ENCODE measurements around the gene NANOS2.

NANOS2 gene

GRCh38 chr19:45934551-45935230, 20.1 kb upstream of the NANOS2 start:
- no peaks in the 10 kb centered on the region for H3K4me1 ChIP-seq (ENCODE audit: control insufficient read depth, insufficient read depth, low read depth, low read length)
- no peak overlapping the region for H2BK5ac ChIP-seq (ENCODE audit: low read depth, low read length, poor library complexity, severe bottlenecking)
- no peak overlapping the region for H3K9ac ChIP-seq (ENCODE audit: low read length)
- H3K23ac ChIP-seq (ENCODE audit: low read length in 2 of 2), result no peak overlapping the region
- H3K18ac ChIP-seq (ENCODE audit: low read depth in 1 of 2, low read length in 2 of 2), result no peak overlapping the region
- no peak overlapping the region for H4K91ac ChIP-seq (ENCODE audit: low read length)
- no peak overlapping the region for H2AK5ac ChIP-seq (ENCODE audit: low read length, severe bottlenecking)
- H3K9me3 ChIP-seq (ENCODE audit: control insufficient read depth, low read length), result peaks cover 2% of the 10 kb centered on the region
- H3K4me2 ChIP-seq (ENCODE audit: low read length, poor library complexity, severe bottlenecking), result no peak overlapping the region
- no peak overlapping the region for H2AFZ ChIP-seq (ENCODE audit: low read depth, low read length)
- H3K14ac ChIP-seq (ENCODE audit: low read length in 2 of 2), result no peak overlapping the region
- no peak overlapping the region for H3K4me3 ChIP-seq (ENCODE audit: insufficient read depth in 1 of 2, low read depth in 1 of 2, low read length in 2 of 2)
- no peak overlapping the region for H2BK15ac ChIP-seq (ENCODE audit: low read depth, poor library complexity, severe bottlenecking)
- H3K27me3 ChIP-seq (ENCODE audit: control insufficient read depth in 1 of 2, insufficient read depth in 1 of 2, low read length in 2 of 2), result peaks cover 45 to 67% of the 10 kb centered on the region in 2 experiments
- 36% methylated on average over 15 of the region's 19 CpGs for WGBS
- no peak overlapping the region for H2BK12ac ChIP-seq (ENCODE audit: low read length in 2 of 2)
- H3K79me1 ChIP-seq (replicated peaks; ENCODE audit: low read length, poor library complexity, severe bottlenecking), result no peaks in the 10 kb centered on the region
- no peak overlapping the region for H4K8ac ChIP-seq (ENCODE audit: low read length)
- H2BK120ac ChIP-seq (ENCODE audit: low read depth, low read length), result no peak overlapping the region
- no peak for DNase-seq
- no peak overlapping the region for H3K27ac ChIP-seq (ENCODE audit: low read length, poor library complexity, severe bottlenecking)
- no peak overlapping the region for H3K4ac ChIP-seq (ENCODE audit: low read depth in 1 of 2, low read length in 2 of 2)
- H3K36me3 ChIP-seq (ENCODE audit: control insufficient read depth in 1 of 2, insufficient read depth in 2 of 2, low read depth in 1 of 2, low read length in 2 of 2), result no peaks in the 10 kb centered on the region

GRCh38 chr19:45933759-45934158, 19.2 kb upstream of the NANOS2 start:
- no peak overlapping the region for H2AK5ac ChIP-seq (ENCODE audit: low read length, severe bottlenecking)
- no peaks in the 10 kb centered on the region for H3K79me1 ChIP-seq (replicated peaks; ENCODE audit: low read length, poor library complexity, severe bottlenecking)
- H3K14ac ChIP-seq (ENCODE audit: low read length in 2 of 2), result no peak overlapping the region
- no peak overlapping the region for H3K4ac ChIP-seq (ENCODE audit: low read depth in 1 of 2, low read length in 2 of 2)
- H3K27ac ChIP-seq (ENCODE audit: low read length, poor library complexity, severe bottlenecking), result no peak overlapping the region
- no peak overlapping the region for H2BK12ac ChIP-seq (ENCODE audit: low read length in 2 of 2)
- no peak overlapping the region for H4K8ac ChIP-seq (ENCODE audit: low read length)
- no peak overlapping the region for H3K4me2 ChIP-seq (ENCODE audit: low read length, poor library complexity, severe bottlenecking)
- H3K23ac ChIP-seq (ENCODE audit: low read length in 2 of 2), result no peak overlapping the region
- H3K4me1 ChIP-seq (ENCODE audit: control insufficient read depth, insufficient read depth, low read depth, low read length), result no peaks in the 10 kb centered on the region
- H3K9ac ChIP-seq (ENCODE audit: low read length), result no peak overlapping the region
- H2AFZ ChIP-seq (ENCODE audit: low read depth, low read length), result no peak overlapping the region
- H2BK15ac ChIP-seq (ENCODE audit: low read depth, poor library complexity, severe bottlenecking), result no peak overlapping the region
- no peak overlapping the region for H3K18ac ChIP-seq (ENCODE audit: low read depth in 1 of 2, low read length in 2 of 2)
- peaks cover 50 to 66% of the 10 kb centered on the region in 2 experiments for H3K27me3 ChIP-seq (ENCODE audit: control insufficient read depth in 1 of 2, insufficient read depth in 1 of 2, low read length in 2 of 2)
- no peak overlapping the region for H4K91ac ChIP-seq (ENCODE audit: low read length)
- WGBS, result 79% methylated on average over 9 of the region's 9 CpGs
- no peak overlapping the region for H2BK120ac ChIP-seq (ENCODE audit: low read depth, low read length)
- no peaks in the 10 kb centered on the region for H3K36me3 ChIP-seq (ENCODE audit: control insufficient read depth in 1 of 2, insufficient read depth in 2 of 2, low read depth in 1 of 2, low read length in 2 of 2)
- peaks cover 2% of the 10 kb centered on the region for H3K9me3 ChIP-seq (ENCODE audit: control insufficient read depth, low read length)
- no peak for DNase-seq
- no peak overlapping the region for H3K4me3 ChIP-seq (ENCODE audit: insufficient read depth in 1 of 2, low read depth in 1 of 2, low read length in 2 of 2)
- H2BK5ac ChIP-seq (ENCODE audit: low read depth, low read length, poor library complexity, severe bottlenecking), result no peak overlapping the region

GRCh38 chr19:45931055-45931454, 16.5 kb upstream of the NANOS2 start:
- H2BK5ac ChIP-seq (ENCODE audit: low read depth, low read length, poor library complexity, severe bottlenecking), result no peak overlapping the region
- H3K9ac ChIP-seq (ENCODE audit: low read length), result no peak overlapping the region
- H3K23ac ChIP-seq (ENCODE audit: low read length in 2 of 2), result no peak overlapping the region
- H3K27ac ChIP-seq (ENCODE audit: low read length, poor library complexity, severe bottlenecking), result no peak overlapping the region
- H3K14ac ChIP-seq (ENCODE audit: low read length in 2 of 2), result no peak overlapping the region
- no peak overlapping the region for H2AFZ ChIP-seq (ENCODE audit: low read depth, low read length)
- no peak overlapping the region for H2BK12ac ChIP-seq (ENCODE audit: low read length in 2 of 2)
- H3K79me1 ChIP-seq (replicated peaks; ENCODE audit: low read length, poor library complexity, severe bottlenecking), result no peaks in the 10 kb centered on the region
- no peak overlapping the region for H2BK120ac ChIP-seq (ENCODE audit: low read depth, low read length)
- H2BK15ac ChIP-seq (ENCODE audit: low read depth, poor library complexity, severe bottlenecking), result no peak overlapping the region
- H3K4me1 ChIP-seq (ENCODE audit: control insufficient read depth, insufficient read depth, low read depth, low read length), result peaks cover 1% of the 10 kb centered on the region
- 62% methylated on average over 2 of the region's 3 CpGs for WGBS
- H3K18ac ChIP-seq (ENCODE audit: low read depth in 1 of 2, low read length in 2 of 2), result no peak overlapping the region
- H3K9me3 ChIP-seq (ENCODE audit: control insufficient read depth, low read length), result no peaks in the 10 kb centered on the region
- peaks cover 31 to 47% of the 10 kb centered on the region in 2 experiments for H3K27me3 ChIP-seq (ENCODE audit: control insufficient read depth in 1 of 2, insufficient read depth in 1 of 2, low read length in 2 of 2)
- no peak for DNase-seq
- no peak overlapping the region for H3K4me3 ChIP-seq (ENCODE audit: insufficient read depth in 1 of 2, low read depth in 1 of 2, low read length in 2 of 2)
- no peak overlapping the region for H2AK5ac ChIP-seq (ENCODE audit: low read length, severe bottlenecking)
- no peaks in the 10 kb centered on the region for H3K36me3 ChIP-seq (ENCODE audit: control insufficient read depth in 1 of 2, insufficient read depth in 2 of 2, low read depth in 1 of 2, low read length in 2 of 2)
- H4K8ac ChIP-seq (ENCODE audit: low read length), result no peak overlapping the region
- no peak overlapping the region for H3K4me2 ChIP-seq (ENCODE audit: low read length, poor library complexity, severe bottlenecking)
- no peak overlapping the region for H3K4ac ChIP-seq (ENCODE audit: low read depth in 1 of 2, low read length in 2 of 2)
- no peak overlapping the region for H4K91ac ChIP-seq (ENCODE audit: low read length)

- no peak overlapping the region for H3K9ac ChIP-seq (ENCODE audit: low read length)
- H3K4me3 ChIP-seq (ENCODE audit: insufficient read depth in 1 of 2, low read depth in 1 of 2, low read length in 2 of 2), result no peak overlapping the region
- no peak for DNase-seq
- no peaks in the 10 kb centered on the region for H3K9me3 ChIP-seq (ENCODE audit: control insufficient read depth, low read length)
- H4K8ac ChIP-seq (ENCODE audit: low read length), result no peak overlapping the region
- H3K4ac ChIP-seq (ENCODE audit: low read depth in 1 of 2, low read length in 2 of 2), result no peak overlapping the region
- peaks cover 1% of the 10 kb centered on the region for H3K4me1 ChIP-seq (ENCODE audit: control insufficient read depth, insufficient read depth, low read depth, low read length)
- no peak overlapping the region for H3K4me2 ChIP-seq (ENCODE audit: low read length, poor library complexity, severe bottlenecking)
- H3K14ac ChIP-seq (ENCODE audit: low read length in 2 of 2), result no peak overlapping the region
- H3K23ac ChIP-seq (ENCODE audit: low read length in 2 of 2), result no peak overlapping the region
- no peak overlapping the region for H2BK12ac ChIP-seq (ENCODE audit: low read length in 2 of 2)
- H3K27me3 ChIP-seq (ENCODE audit: control insufficient read depth in 1 of 2, insufficient read depth in 1 of 2, low read length in 2 of 2), result peaks cover 18 to 39% of the 10 kb centered on the region in 2 experiments
- no peak overlapping the region for H2BK15ac ChIP-seq (ENCODE audit: low read depth, poor library complexity, severe bottlenecking)
- H2BK5ac ChIP-seq (ENCODE audit: low read depth, low read length, poor library complexity, severe bottlenecking), result no peak overlapping the region
- no peak overlapping the region for H3K27ac ChIP-seq (ENCODE audit: low read length, poor library complexity, severe bottlenecking)
- no peak overlapping the region for H2BK120ac ChIP-seq (ENCODE audit: low read depth, low read length)
- H3K36me3 ChIP-seq (ENCODE audit: control insufficient read depth in 1 of 2, insufficient read depth in 2 of 2, low read depth in 1 of 2, low read length in 2 of 2), result no peaks in the 10 kb centered on the region
- no peak overlapping the region for H3K18ac ChIP-seq (ENCODE audit: low read depth in 1 of 2, low read length in 2 of 2)
- no peak overlapping the region for H2AK5ac ChIP-seq (ENCODE audit: low read length, severe bottlenecking)
- WGBS, result 95% methylated on average over 2 of the region's 2 CpGs
- H3K79me1 ChIP-seq (replicated peaks; ENCODE audit: low read length, poor library complexity, severe bottlenecking), result no peaks in the 10 kb centered on the region
- H2AFZ ChIP-seq (ENCODE audit: low read depth, low read length), result no peak overlapping the region
- H4K91ac ChIP-seq (ENCODE audit: low read length), result no peak overlapping the region
Measured at GRCh38 chr19:45929247-45929646, 14.7 kb upstream of the NANOS2 start.
